ENCODE results near the gene SPATA25. TPM values are rescaled to one million over a fixed set of nuclear protein-coding genes. Genes with fewer than 3 reads are reported as not detected.
"Not testable (repeated sequence)": the region's sequence is repeated elsewhere in the genome, so short reads cannot be mapped to it uniquely, and the experiment has no call there.

Gene SPATA25
- 5.4 TPM for polyA plus RNA-seq (2013)

GRCh38 chr20:45887346-45887715, at the start of gene SPATA25:
SPATA25 (minus strand) TSS chr20:45887622; CDS start chr20:45887590, 32 bp downstream.
- ChIA-PET CTCF (interaction anchor here (1.2 to 1.7 kb wide), 3 partner anchors 9 to 78 kb away, joined by 3 read pairs; no protein-coding TSS in a partner anchor), POLR2A (no interaction called here)
- no peak for DNase-seq
- Histone ChIP-seq H3K27me3 (replicated peaks in 2 of 5; ENCODE audit: control insufficient read depth in 4 of 5, insufficient read depth in 5 of 5, low read length in 4 of 5) (no peaks in the 10 kb centered on the region), H3K4me3 (ENCODE audit: control insufficient read depth in 1 of 7, extremely low read depth in 1 of 7, insufficient read depth in 4 of 7, low read depth in 2 of 7, low read length in 6 of 7) (no peak within 1 kb of the TSS), H3K4me1 (ENCODE audit: control extremely low read depth in 1 of 4, control insufficient read depth in 4 of 4, insufficient read depth in 4 of 4, low read length in 3 of 4) (peaks cover 10 to 70% (median 59%) of the 10 kb centered on the region in 4 experiments), H3K9me3 (ENCODE audit: control extremely low read depth in 1 of 5, control insufficient read depth in 4 of 5, insufficient read depth in 2 of 5, low read depth in 1 of 5, low read length in 4 of 5) (no peaks in the 10 kb centered on the region), H3K36me3 (ENCODE audit: control insufficient read depth in 4 of 4, insufficient read depth in 4 of 4, low read length in 3 of 4) (peaks cover 5 to 46% (median 35%) of the 10 kb centered on the region in 4 experiments), H3K27ac (ENCODE audit: insufficient read depth in 1 of 2, low read depth in 1 of 2, low read length in 2 of 2, poor library complexity in 1 of 2, severe bottlenecking in 2 of 2) (peak within 1 kb of the TSS in 1 of 2 experiments; percentile 64)
- WGBS (ENCODE audit: insufficient coverage) = 100% methylated on average over 8 of the region's 8 CpGs

- CTCF ChIA-PET = interaction anchor here (1.0 to 2.3 kb wide), 8 partner anchors 11 to 53 kb away, joined by 3 to 17 read pairs (median 4); no protein-coding TSS in a partner anchor
- whole genome bisulfite sequencing (ENCODE audit: insufficient coverage) = 17% methylated on average over 18 of the region's 21 CpGs
Observed at GRCh38 chr20:45935416-45936046, 48.1 kb upstream of the SPATA25 start.

GRCh38 chr20:45934586-45935415, 47.4 kb upstream of the SPATA25 start, which contains the start of gene PCIF1:
PCIF1 (plus strand) TSS chr20:45934683; CDS start chr20:45939000, 4,317 bp downstream.
- peak within 1 kb of the TSS; percentile 96 to 98 for H3K27ac ChIP-seq (ENCODE audit: insufficient read depth in 1 of 2, low read depth in 1 of 2, low read length in 2 of 2, poor library complexity in 1 of 2, severe bottlenecking in 2 of 2)
- DNase-seq = peak; percentile 97 to 99 (median 98)
- ChIA-PET POLR2A (interaction anchor here (0.6 to 2.8 kb wide), 14 partner anchors 14 to 154 kb away, joined by 3 to 17 read pairs (median 6); partner anchors contain the start of genes CTSA, NEURL2 and ZSWIM1), CTCF (interaction anchor here (0.9 to 2.5 kb wide), 12 partner anchors 11 to 54 kb away, joined by 3 to 17 read pairs (median 4); partner anchors contain the start of gene ZSWIM1)
- H3K4me3 ChIP-seq (ENCODE audit: control insufficient read depth in 1 of 7, extremely low read depth in 1 of 7, insufficient read depth in 4 of 7, low read depth in 2 of 7, low read length in 6 of 7) = peak within 1 kb of the TSS; percentile 73 to 99 (median 96)
- no peaks in the 10 kb centered on the region for H3K27me3 ChIP-seq (replicated peaks in 2 of 5; ENCODE audit: control insufficient read depth in 4 of 5, insufficient read depth in 5 of 5, low read length in 4 of 5)
- peaks cover 6 to 39% (median 25%) of the 10 kb centered on the region in 4 experiments for H3K4me1 ChIP-seq (ENCODE audit: control extremely low read depth in 1 of 4, control insufficient read depth in 4 of 4, insufficient read depth in 4 of 4, low read length in 3 of 4)
- no peaks in the 10 kb centered on the region for H3K9me3 ChIP-seq (ENCODE audit: control extremely low read depth in 1 of 5, control insufficient read depth in 4 of 5, insufficient read depth in 2 of 5, low read depth in 1 of 5, low read length in 4 of 5)
- 0% methylated on average over 77 of the region's 102 CpGs for WGBS (ENCODE audit: insufficient coverage)
- peaks cover 10 to 31% (median 25%) of the 10 kb centered on the region in 4 experiments for H3K36me3 ChIP-seq (ENCODE audit: control insufficient read depth in 4 of 4, insufficient read depth in 4 of 4, low read length in 3 of 4)

More at GRCh38 chr20:45935416-45936046, 48.1 kb upstream of the SPATA25 start:
- Histone ChIP-seq H3K4me3 (ENCODE audit: control insufficient read depth in 1 of 7, extremely low read depth in 1 of 7, insufficient read depth in 4 of 7, low read depth in 2 of 7, low read length in 6 of 7) (peak overlapping the region; percentile 73 to 99 (median 96)), H3K4me1 (ENCODE audit: control extremely low read depth in 1 of 4, control insufficient read depth in 4 of 4, insufficient read depth in 4 of 4, low read length in 3 of 4) (peaks cover 6 to 39% (median 25%) of the 10 kb centered on the region in 4 experiments), H3K9me3 (ENCODE audit: control extremely low read depth in 1 of 5, control insufficient read depth in 4 of 5, insufficient read depth in 2 of 5, low read depth in 1 of 5, low read length in 4 of 5) (no peaks in the 10 kb centered on the region), H3K27me3 (replicated peaks in 2 of 5; ENCODE audit: control insufficient read depth in 4 of 5, insufficient read depth in 5 of 5, low read length in 4 of 5) (no peaks in the 10 kb centered on the region), H3K36me3 (ENCODE audit: control insufficient read depth in 4 of 4, insufficient read depth in 4 of 4, low read length in 3 of 4) (peaks cover 14 to 38% (median 33%) of the 10 kb centered on the region in 4 experiments), H3K27ac (ENCODE audit: insufficient read depth in 1 of 2, low read depth in 1 of 2, low read length in 2 of 2, poor library complexity in 1 of 2, severe bottlenecking in 2 of 2) (peak overlapping the region; percentile 96 to 98)
- POLR2A ChIA-PET = interaction anchor here (0.6 to 2.8 kb wide), 10 partner anchors 14 to 137 kb away, joined by 3 to 17 read pairs (median 8); partner anchors contain the start of genes CTSA, NEURL2 and ZSWIM1
- DNase-seq = no peak

GRCh38 chr20:45934046-45934585, 46.7 kb upstream of the SPATA25 start:
- peak; percentile 17 to 55 (median 45) for DNase-seq
- Histone ChIP-seq H3K9me3 (ENCODE audit: control extremely low read depth in 1 of 5, control insufficient read depth in 4 of 5, insufficient read depth in 2 of 5, low read depth in 1 of 5, low read length in 4 of 5) (no peaks in the 10 kb centered on the region), H3K27ac (ENCODE audit: insufficient read depth in 1 of 2, low read depth in 1 of 2, low read length in 2 of 2, poor library complexity in 1 of 2, severe bottlenecking in 2 of 2) (peak overlapping the region; percentile 96 to 98), H3K36me3 (ENCODE audit: control insufficient read depth in 4 of 4, insufficient read depth in 4 of 4, low read length in 3 of 4) (peaks cover 5 to 24% (median 18%) of the 10 kb centered on the region in 4 experiments), H3K4me3 (ENCODE audit: control insufficient read depth in 1 of 7, extremely low read depth in 1 of 7, insufficient read depth in 4 of 7, low read depth in 2 of 7, low read length in 6 of 7) (peak overlapping the region; percentile 73 to 99 (median 96)), H3K4me1 (ENCODE audit: control extremely low read depth in 1 of 4, control insufficient read depth in 4 of 4, insufficient read depth in 4 of 4, low read length in 3 of 4) (peaks cover 6 to 39% (median 25%) of the 10 kb centered on the region in 4 experiments), H3K27me3 (replicated peaks in 2 of 5; ENCODE audit: control insufficient read depth in 4 of 5, insufficient read depth in 5 of 5, low read length in 4 of 5) (no peaks in the 10 kb centered on the region)
- ChIA-PET CTCF (interaction anchor here (0.7 to 2.5 kb wide), 17 partner anchors 10 to 135 kb away, joined by 3 to 17 read pairs (median 6); partner anchors contain the start of gene ZSWIM1), POLR2A (interaction anchor here (0.6 to 2.8 kb wide), 11 partner anchors 13 to 154 kb away, joined by 3 to 17 read pairs (median 7); partner anchors contain the start of genes CTSA, NEURL2 and ZSWIM1)
- under 1% methylated on average over 32 of the region's 34 CpGs for WGBS (ENCODE audit: insufficient coverage)

- Histone ChIP-seq H3K27me3 (replicated peaks in 2 of 5; ENCODE audit: control insufficient read depth in 4 of 5, insufficient read depth in 5 of 5, low read length in 4 of 5) (no peaks in the 10 kb centered on the region), H3K27ac (ENCODE audit: insufficient read depth in 1 of 2, low read depth in 1 of 2, low read length in 2 of 2, poor library complexity in 1 of 2, severe bottlenecking in 2 of 2) (peak overlapping the region; percentile 96 to 98), H3K9me3 (ENCODE audit: control extremely low read depth in 1 of 5, control insufficient read depth in 4 of 5, insufficient read depth in 2 of 5, low read depth in 1 of 5, low read length in 4 of 5) (no peaks in the 10 kb centered on the region), H3K36me3 (ENCODE audit: control insufficient read depth in 4 of 4, insufficient read depth in 4 of 4, low read length in 3 of 4) (peaks cover 3 to 18% (median 12%) of the 10 kb centered on the region in 4 experiments), H3K4me3 (ENCODE audit: control insufficient read depth in 1 of 7, extremely low read depth in 1 of 7, insufficient read depth in 4 of 7, low read depth in 2 of 7, low read length in 6 of 7) (peak overlapping the region; percentile 73 to 99 (median 96)), H3K4me1 (ENCODE audit: control extremely low read depth in 1 of 4, control insufficient read depth in 4 of 4, insufficient read depth in 4 of 4, low read length in 3 of 4) (peaks cover 6 to 39% (median 25%) of the 10 kb centered on the region in 4 experiments)
- 26% methylated on average over 22 of the region's 22 CpGs for WGBS (ENCODE audit: insufficient coverage)
- ChIA-PET CTCF (interaction anchor here (0.7 to 2.5 kb wide), 16 partner anchors 9 to 134 kb away, joined by 3 to 17 read pairs (median 6); partner anchors contain the start of gene ZSWIM1), POLR2A (interaction anchor here (0.6 to 2.8 kb wide), 5 partner anchors 13 to 103 kb away, joined by 4 to 17 read pairs (median 7); partner anchors contain the start of gene ZSWIM1)
- peak; percentile 66 to 70 (median 68) for DNase-seq
Observed at GRCh38 chr20:45933266-45934045, 46.0 kb upstream of the SPATA25 start.

- peaks cover 6 to 27% (median 20%) of the 10 kb centered on the region in 4 experiments for H3K4me1 ChIP-seq (ENCODE audit: control extremely low read depth in 1 of 4, control insufficient read depth in 4 of 4, insufficient read depth in 4 of 4, low read length in 3 of 4)
- H3K9me3 ChIP-seq (ENCODE audit: control extremely low read depth in 1 of 5, control insufficient read depth in 4 of 5, insufficient read depth in 2 of 5, low read depth in 1 of 5, low read length in 4 of 5); H3K4me3 ChIP-seq (ENCODE audit: control insufficient read depth in 1 of 7, extremely low read depth in 1 of 7, insufficient read depth in 4 of 7, low read depth in 2 of 7, low read length in 6 of 7); H3K27me3 ChIP-seq (replicated peaks in 2 of 5; ENCODE audit: control insufficient read depth in 4 of 5, insufficient read depth in 5 of 5, low read length in 4 of 5); H3K27ac ChIP-seq (ENCODE audit: insufficient read depth in 1 of 2, low read depth in 1 of 2, low read length in 2 of 2, poor library complexity in 1 of 2, severe bottlenecking in 2 of 2); DNase-seq; POLR2A ChIA-PET; H3K36me3 ChIP-seq (ENCODE audit: control insufficient read depth in 4 of 4, insufficient read depth in 4 of 4, low read length in 3 of 4): not testable (repeated sequence)
- CTCF ChIA-PET = interaction anchor here (0.7 to 1.1 kb wide), 3 partner anchors 37 to 92 kb away, joined by 3 read pairs; no protein-coding TSS in a partner anchor
- WGBS (ENCODE audit: insufficient coverage) = 98% methylated on average over 13 of the region's 17 CpGs
Observed at GRCh38 chr20:45931680-45932079, 44.3 kb upstream of the SPATA25 start.

Measured in common myeloid progenitor, CD34-positive (primary cell).